NCI-H526 (cell line): Measurements from ENCODE around the gene CD177.
"Not testable (repeated sequence)": the region's sequence is repeated elsewhere in the genome, so short reads cannot be mapped to it uniquely, and the experiment has no call there.

Source experiments
- DNase-seq, 2 experiments: peaks; one replicate each; lab custom pipeline; 2025; lab: John Stamatoyannopoulos, UW

The CD177 gene, protein sequence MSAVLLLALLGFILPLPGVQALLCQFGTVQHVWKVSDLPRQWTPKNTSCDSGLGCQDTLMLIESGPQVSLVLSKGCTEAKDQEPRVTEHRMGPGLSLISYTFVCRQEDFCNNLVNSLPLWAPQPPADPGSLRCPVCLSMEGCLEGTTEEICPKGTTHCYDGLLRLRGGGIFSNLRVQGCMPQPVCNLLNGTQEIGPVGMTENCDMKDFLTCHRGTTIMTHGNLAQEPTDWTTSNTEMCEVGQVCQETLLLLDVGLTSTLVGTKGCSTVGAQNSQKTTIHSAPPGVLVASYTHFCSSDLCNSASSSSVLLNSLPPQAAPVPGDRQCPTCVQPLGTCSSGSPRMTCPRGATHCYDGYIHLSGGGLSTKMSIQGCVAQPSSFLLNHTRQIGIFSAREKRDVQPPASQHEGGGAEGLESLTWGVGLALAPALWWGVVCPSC

GRCh38 chr19:43353606-43354304 lies at the start of gene CD177:
TSS of gene CD177 (plus strand) at chr19:43353686. CDS start at chr19:43353715, 29 bp downstream.
- no peak for DNase-seq

- peak in 1 of 2 experiments; percentile 32 for DNase-seq
Observed at GRCh38 chr19:43305642-43306041, 47.8 kb upstream of the CD177 start.

DNA sequence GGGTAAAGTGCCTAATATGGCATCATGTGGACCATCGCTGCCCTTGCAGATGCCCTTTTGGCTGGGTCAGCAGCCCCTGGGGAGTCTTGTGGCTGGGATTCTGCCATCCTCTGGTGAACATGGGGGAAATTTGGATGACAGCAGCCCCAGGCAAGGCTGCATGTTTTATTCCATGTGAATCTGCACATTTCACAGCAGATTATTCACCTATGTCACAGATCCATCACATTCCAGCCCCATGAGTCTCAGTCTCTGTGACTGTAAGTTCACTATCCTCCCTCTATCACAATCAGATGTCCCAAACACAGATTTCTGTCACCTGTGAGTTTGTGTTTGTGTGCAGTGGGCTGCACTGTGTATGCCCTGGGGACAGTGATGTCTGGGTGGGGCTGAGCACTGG lies 47.4 kb upstream of the CD177 start:
- DNase-seq = no peak

DNA sequence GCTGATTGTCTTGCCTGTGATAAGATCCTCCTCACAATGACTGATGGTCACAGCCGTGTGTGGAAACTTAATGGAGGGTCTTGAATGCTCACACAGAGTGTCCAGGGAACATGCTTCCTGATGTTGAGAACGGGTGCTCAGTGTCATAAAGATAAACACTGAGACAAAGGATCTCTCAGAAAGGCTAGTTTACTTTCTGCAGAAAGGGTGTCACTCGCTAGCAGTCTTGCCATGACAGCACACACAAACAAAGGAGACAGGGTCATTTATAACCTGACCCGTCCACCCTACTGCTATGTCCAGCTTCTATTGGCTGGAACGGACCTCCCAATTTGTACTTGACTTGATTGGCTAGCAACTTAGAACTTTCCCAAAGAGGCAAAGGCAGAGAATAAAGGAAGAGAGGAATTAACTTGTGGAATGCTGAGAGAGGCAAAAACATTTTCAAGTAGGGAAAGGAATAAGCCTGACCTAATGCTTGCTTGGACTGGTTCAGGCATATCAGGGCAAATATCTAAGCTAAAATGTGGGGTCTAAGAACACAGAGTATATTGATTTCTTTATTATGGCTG lies 45.2 kb upstream of the CD177 start:
- DNase-seq = no peak

DNA sequence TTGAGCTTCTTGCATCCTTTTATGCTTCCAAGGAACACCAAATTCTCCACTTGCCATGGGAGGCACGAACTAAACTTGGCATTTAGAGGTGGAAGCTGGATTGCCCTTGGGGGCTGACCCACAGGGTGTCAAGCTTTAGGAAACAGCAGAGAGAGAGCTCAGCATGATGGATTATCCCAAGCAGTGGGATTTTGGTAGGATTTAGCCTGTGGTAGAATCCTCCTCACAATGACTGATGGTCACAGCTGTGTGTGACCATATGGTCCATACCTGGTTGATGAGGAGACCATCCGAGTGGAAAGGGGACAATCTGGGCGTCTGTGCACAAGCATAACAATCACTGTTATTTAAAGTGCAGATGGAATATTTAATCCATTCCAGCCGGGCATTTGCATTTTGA lies 44.0 kb upstream of the CD177 start:
- no peak for DNase-seq

- no peak for DNase-seq
Observed at GRCh38 chr19:43310221-43310620, 43.3 kb upstream of the CD177 start.

DNA sequence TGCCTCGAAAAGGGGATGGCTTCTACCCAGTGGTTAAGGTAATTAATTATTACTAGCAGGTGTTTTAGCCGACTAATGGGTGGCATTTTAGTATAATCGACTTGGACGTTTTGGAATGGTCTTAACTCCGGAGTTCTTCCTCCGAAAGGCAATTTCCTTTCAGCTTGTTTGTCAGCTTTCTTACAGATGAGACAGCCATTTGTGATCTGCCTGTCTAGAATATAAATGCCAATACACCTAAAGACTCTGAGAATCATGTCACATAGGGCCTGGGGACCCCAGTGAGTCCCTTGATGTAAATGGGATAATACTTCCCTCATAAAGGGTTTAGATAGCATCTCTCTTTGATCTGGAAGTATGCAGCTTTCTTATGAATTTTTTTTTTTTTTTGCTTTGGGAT lies 42.2 kb upstream of the CD177 start:
- DNase-seq = no peak

- no peak for DNase-seq
Observed at GRCh38 chr19:43311706-43312105, 41.8 kb upstream of the CD177 start.

DNA sequence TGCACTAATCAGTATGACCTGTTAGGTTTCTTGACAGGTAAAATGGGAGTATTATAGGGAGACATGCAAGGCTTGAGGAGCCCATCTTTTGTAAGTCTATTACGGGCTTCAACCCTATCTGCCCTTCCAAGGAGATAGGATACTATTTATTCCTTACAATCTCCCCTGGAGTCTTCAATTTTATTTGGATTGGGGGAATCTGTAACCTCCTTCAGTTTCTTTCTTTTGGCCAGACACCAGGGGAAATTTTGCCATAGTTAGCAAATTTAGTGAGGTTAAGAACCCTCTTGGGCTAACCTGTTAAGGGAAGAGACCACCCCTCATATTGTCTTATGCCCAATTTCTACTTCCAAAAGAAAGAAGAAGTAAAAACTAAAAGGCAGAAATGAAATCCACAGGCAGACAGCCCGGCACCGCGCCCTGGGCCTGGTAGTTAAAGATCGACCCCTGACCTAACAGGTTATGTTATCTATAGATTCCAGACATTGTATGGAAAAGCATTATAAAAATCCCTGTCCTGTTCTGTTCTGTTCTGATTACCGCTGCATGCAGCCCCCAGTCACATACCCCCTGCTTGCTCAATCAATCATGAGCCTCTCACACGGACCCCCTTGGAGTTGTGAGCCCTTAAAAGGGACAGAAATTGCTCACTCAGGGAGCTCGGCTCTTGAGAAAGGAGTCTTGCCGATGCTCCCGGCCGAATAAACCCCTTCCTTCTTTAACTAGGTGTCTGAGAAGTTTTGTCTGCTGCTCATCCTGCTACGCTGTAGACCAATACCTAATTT lies 39.6 kb upstream of the CD177 start:
- DNase-seq = no peak

DNA sequence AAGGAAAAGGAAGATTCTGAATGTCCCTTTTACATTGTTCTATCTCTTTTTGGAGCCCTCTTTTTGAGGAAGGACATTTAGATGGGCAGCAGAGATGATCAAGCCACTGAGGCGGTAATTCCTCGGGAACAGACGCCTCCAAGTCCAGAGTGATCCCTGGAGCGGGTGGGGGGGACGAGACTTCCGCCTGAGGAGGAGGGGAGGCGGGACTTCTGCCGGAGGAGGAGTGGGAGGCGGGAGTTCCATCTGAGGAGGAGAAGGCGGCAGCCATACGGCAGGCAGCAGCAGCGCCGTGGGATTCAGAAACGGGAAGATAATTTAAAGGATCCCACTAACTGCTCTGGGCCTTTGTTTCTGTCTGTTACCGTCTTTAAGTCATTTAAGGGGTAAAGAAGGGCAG lies 37.6 kb upstream of the CD177 start:
- DNase-seq = no peak

DNA sequence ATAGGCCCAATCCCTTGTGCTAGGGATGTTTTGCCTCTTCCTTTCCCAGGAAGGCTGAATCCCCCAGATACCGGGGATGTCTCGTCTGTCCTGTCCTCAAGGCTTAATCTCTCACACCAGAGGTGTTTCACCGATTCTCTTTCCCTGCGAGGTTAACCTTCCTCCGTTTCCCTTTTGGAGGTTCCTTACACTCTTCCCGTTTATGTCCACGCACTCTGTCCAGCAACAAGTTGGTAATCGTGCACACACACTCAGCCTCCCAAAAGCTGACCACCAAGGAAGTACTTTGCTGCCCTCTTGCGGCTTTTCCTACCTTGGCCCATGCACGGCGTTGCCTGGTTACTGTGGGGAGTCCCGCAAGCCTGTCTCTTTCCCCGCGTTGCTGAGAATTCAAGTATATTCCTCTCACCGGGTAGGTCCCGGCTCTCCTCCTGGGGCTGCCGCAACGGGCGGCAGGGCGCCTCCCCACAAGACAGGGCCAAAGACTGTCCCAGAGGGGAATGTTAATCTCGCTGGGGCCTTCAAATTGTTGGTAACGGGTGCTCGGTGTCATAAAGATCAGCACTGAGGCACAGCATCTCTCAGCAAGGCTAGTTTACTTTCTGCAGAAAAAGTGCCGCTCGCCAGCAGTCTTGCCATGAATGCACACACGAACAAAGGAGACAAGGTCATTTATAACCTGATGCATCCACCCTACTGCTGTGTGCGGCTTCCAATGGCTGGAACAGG lies 36.7 kb upstream of the CD177 start:
- DNase-seq = peak; percentile 44 to 80

DNA sequence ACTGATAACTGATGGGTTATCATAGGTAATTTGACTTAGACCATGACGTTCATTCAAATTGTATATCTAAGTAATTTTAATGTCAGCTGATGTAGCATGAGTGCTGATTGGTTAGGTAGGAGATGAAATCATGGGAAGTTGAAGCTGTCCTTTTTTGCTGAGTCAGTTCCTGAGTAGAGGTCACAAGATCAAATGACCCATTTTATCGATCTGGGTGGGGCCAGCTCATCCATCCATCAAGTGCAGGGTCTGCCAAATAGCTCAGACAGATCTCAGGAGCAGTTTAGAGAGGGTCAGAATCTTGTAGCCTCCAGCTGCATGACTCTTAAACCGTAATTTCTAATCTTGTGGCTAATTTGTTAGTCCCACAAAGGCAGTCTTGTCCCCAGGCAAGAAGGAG lies 35.3 kb upstream of the CD177 start:
- DNase-seq = no peak

DNA sequence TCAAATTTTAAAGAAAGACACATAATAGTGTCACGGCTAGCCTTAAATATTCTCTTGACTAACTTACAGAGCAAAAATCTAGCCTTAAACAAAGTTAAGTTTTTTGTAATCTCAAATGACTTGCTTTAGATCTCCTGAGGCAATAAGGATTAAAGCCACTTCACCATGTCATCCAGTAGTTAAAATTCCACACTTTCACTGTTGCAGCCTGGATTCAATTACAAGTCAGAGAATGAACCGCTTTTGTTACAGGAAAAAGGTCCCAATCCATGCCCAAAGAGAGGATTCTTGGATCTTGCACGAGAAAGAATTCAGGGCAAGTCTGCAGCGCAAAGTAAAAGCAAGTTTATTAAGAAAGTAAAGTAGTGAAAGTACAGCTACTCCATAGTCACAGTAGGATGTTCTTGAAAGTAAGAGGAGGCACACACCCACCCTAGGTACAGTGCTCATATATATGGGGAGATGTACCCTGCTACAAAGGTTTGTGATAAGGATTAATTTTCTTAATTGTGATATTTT lies 34.6 kb upstream of the CD177 start:
- DNase-seq = no peak

DNA sequence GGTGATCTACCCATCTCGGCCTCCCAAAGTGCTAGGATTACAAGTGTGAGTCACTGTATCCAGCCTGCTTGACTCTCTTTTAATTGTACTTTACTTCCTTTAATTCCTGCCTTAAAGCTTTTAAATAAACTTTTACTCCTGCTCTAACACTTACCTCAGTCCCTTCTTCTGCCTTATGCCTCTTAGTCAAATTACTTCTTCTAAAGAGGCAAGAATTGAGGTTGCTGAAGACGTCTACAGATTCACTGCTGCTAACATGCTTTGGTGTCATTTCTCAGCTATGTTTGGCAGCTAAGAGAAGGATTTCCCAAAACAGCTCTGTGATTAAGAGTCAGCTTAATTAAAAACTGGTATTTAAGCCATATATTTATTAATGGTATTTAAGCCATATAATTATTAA lies 32.9 kb upstream of the CD177 start:
- DNase-seq = no peak

- DNase-seq = not testable (repeated sequence)
Observed at GRCh38 chr19:43326761-43327160, 26.7 kb upstream of the CD177 start.

DNA sequence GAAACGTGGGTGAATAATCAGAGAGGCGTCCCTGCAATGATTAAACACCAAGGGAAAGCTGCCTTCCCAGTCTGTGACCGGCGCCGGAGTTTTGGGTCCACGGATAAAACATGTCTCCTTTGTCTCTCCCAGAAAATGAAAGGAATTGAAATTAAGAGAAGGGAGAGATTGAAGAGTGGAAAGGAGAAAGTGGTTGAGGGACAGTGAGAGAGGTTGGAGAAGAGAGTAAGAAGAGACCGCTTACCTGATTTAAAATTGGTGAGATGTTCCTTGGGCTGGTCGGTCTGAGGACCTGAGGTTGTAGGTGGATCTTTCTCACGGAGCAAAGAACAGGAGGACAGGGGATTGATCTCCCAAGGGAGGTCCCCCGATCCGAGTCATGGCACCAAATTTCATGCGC lies 24.9 kb upstream of the CD177 start:
- not testable (repeated sequence) for DNase-seq

DNA sequence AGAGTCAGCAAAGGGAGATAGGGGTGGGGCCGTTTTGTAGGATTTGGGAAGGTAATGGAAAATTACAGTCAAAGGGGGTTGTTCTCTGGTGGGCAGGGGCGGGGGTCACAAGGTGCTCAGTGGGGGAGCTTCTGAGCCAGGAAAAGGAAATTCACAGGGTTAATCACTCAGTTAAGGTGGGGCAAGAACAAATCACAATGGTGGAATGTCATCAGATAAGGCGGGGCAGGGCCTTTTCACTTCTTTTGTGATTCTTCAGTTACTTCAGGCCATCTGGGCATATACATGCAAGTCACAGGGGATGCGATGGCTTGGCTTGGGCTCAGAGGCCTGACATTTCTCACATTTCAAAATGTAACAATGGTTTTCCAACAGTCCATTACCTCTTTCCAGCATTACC lies 24.4 kb upstream of the CD177 start:
- not testable (repeated sequence) for DNase-seq

DNA sequence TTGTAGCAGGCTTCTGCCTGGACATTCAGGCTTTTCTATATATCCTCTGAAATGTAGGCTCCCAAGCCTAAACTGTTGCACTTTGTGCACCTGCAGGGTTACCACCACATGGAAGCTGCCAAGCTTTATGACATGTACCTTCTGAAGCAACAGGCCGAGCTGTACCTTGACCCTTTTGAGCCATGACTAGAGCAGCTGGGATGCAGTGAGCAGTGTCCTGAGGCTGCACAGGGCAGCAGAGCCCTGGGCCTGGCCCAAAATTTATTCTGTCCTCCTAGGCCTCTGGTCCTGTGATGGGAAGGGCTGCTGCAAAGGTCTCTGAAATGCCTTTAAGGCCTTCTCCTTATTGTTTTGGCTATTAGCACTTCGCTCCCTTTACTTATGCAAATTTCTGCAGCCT lies 23.5 kb upstream of the CD177 start:
- DNase-seq = no peak

GRCh38 chr19:43330726-43331434 lies 22.6 kb upstream of the CD177 start:
- DNase-seq = no peak

DNA sequence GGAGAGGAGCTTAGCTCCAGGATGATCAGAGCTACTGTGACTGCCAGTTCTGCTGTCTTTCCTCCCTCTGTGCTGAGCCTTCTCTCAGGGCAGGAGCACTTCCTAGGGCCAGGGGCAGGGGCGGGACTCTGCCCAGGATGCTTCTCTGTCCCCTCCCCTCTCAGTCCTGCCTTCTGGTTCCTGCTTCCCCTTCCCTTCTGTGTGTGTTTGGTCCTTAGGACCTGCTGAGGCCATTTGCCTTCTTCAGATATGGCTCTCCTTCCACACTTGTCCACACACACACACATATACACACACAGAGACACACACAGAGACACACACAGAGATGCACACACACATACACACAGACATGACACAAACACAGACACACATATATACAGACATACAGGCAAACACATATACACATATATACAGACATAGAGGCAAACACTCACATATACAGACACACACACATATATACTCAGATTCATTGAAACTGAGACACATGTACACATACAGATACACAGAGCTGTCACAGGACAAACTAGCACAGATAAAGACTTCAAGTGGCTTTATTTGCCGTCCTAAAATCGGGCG lies 22.0 kb upstream of the CD177 start:
- DNase-seq = no peak
